ENCODE results near the gene LENEP.

DNA sequence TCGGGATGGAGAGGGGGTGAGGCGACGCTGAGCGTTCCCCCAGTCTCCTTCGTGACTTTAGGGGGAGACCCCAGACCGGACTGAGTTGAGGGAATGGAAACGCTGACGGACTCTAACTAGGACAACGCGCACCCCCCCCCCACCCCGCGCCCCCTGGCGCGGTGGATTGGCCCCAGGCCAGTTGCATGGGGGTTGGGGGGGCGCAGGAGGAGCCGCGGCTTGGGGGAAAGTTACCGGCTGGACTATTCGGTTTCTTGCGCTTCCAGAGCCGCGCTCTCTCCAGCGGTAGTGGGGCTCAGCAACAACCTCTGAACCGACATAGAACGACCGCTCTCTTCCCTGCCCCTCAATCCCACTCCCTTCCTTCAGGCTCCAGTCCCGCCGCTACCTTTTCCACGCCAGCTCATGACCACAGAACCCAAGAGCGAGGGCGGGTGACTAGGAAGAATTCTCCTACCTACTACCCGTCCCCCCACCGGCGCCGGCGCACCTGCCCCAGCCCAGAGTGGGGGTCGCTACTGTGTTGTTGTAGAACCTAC lies 9.9 kb downstream of the LENEP start:
- TF ChIP-seq, protein P1, sequence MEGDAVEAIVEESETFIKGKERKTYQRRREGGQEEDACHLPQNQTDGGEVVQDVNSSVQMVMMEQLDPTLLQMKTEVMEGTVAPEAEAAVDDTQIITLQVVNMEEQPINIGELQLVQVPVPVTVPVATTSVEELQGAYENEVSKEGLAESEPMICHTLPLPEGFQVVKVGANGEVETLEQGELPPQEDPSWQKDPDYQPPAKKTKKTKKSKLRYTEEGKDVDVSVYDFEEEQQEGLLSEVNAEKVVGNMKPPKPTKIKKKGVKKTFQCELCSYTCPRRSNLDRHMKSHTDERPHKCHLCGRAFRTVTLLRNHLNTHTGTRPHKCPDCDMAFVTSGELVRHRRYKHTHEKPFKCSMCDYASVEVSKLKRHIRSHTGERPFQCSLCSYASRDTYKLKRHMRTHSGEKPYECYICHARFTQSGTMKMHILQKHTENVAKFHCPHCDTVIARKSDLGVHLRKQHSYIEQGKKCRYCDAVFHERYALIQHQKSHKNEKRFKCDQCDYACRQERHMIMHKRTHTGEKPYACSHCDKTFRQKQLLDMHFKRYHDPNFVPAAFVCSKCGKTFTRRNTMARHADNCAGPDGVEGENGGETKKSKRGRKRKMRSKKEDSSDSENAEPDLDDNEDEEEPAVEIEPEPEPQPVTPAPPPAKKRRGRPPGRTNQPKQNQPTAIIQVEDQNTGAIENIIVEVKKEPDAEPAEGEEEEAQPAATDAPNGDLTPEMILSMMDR (IDR thresholded peaks at IDR 0.05), result no peak
- TF ChIP-seq POLR2AphosphoS5 (IDR thresholded peaks at IDR 0.05) (no peak), POLR2A (IDR thresholded peaks at IDR 0.05) (peak; percentile 28), EP300 (IDR thresholded peaks at IDR 0.05; ENCODE audit: low read depth) (no peak)

Measured in transverse colon (tissue), 4 donors.